HG03095 (cell line): Measurements from ENCODE around the gene MAGI2.

Source experiments
- ATAC-seq: cut with Tn5 transposase; IDR thresholded peaks from one replicate; pipeline ENCODE4 v1.9.1; 2021; ENCODE audit warnings: moderate library complexity; ENCODE audit not compliant: unreplicated experiment

MAGI2 gene

GRCh38 chr7:77989981-77990566, 1463.4 kb downstream of the MAGI2 start:
- no peak for ATAC-seq

DNA sequence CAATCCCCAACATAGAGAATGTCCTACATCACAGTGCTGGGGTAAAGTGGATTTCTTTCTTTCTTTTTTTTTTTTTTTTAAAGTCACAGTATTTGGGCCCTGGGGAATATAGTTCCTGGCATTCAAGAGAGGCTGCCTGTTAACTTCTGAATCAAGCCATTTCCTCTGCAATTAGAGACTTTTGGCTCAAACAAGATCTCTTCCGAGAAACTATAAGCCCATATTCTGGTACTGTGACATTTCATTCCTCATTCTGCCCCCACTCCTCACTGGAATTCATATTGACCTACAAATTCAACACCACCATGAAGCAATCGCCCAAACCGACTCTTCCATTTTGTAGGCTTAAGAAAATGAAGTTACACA, 1467.5 kb downstream of the MAGI2 start:
- no peak for ATAC-seq

GRCh38 chr7:77985232-77985973, 1468.1 kb downstream of the MAGI2 start:
- no peak for ATAC-seq

- ATAC-seq: no peak
Observed at GRCh38 chr7:77983973-77984372, 1469.5 kb downstream of the MAGI2 start.

DNA sequence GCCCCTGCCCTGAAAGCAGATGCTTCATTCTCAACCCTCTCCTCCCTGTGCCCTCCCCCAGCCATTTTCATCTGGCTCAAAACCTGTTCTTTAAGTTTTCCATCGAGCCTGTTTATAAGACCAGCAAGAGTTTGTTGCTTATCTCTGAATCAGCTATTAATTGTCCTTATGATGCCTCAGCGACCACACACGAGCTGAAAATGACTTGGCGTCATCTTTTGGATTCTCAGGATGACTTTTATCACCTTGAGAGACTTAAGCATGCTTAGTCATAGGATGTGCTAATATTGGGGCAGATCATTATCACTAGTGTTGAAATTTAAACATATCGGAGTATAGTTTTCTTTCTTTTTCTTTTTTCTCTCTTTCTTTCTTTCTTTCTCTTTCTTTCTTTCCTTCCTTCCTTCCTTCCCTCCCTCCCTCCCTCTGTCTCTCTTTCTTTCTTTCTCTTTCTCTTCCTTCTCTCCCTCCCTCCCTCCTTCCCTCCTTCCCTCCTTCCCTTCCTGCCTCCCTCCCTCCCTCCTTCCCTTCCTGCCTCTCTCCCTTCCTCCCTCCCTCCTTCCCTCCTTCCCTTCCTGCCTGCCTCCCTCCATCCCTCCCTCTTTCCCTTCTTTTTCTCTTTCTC, 1470.4 kb downstream of the MAGI2 start:
- no peak for ATAC-seq

- no peak for ATAC-seq
Observed at GRCh38 chr7:77980087-77980713, 1473.3 kb downstream of the MAGI2 start.

DNA sequence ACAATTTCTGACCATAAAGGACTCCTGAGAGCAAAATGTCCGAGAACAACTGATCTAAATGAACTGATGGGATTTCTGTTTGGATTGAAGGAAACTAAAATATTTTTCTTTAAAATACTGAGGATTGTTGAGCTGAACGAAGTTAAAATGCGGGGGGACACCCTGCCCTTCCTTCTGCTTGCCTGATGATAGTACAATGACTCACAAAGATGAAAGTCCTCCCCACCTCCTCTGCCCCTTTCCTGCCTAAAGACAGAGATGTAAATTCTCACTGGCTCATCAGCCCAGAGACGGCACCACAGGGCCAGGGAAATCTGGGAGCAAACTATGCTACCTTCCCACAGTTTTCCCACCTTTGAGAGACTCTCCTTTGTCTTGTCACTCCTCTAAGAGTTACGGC, 1474.2 kb downstream of the MAGI2 start:
- no peak for ATAC-seq

- no peak for ATAC-seq
Observed at GRCh38 chr7:77975672-77976480, 1477.6 kb downstream of the MAGI2 start.

GRCh38 chr7:77971726-77972125, 1481.7 kb downstream of the MAGI2 start:
- ATAC-seq: no peak

- ATAC-seq: no peak
Observed at GRCh38 chr7:77967429-77967828, 1486.0 kb downstream of the MAGI2 start.
